Activated T-cell treated with anti-CD3 and anti-CD28 coated beads, Interleukin-2, amount 50 U/mL, for 24 hours (primary cell): Measurements from ENCODE around the gene SPACA5B.
"Not testable (repeated sequence)": the region's sequence is repeated elsewhere in the genome, so short reads cannot be mapped to it uniquely, and the experiment has no call there.

Source experiments
- DNase-seq: peaks from one replicate; pipeline ENCODE4 v3.0.0-alpha.2; 2020
- H3K27ac Mint-ChIP-seq: 2 replicates; pipeline ENCODE4 v1.8.0; 2020; ENCODE audit warnings: mild to moderate bottlenecking, mixed read lengths
- H3K27me3 Mint-ChIP-seq: 2 replicates; pipeline ENCODE4 v1.8.0; 2020; ENCODE audit warnings: mixed read lengths
- H3K36me3 Mint-ChIP-seq: 2 replicates; pipeline ENCODE4 v1.8.0; 2020; ENCODE audit warnings: low read depth, mixed read lengths
- H3K4me1 Mint-ChIP-seq: 2 replicates; pipeline ENCODE4 v1.8.0; 2020; ENCODE audit warnings: low read depth, mixed read lengths
- H3K4me3 Mint-ChIP-seq: 2 replicates; pipeline ENCODE4 v1.8.0; 2020; ENCODE audit warnings: mild to moderate bottlenecking, moderate library complexity, mixed read lengths
- H3K9me3 Mint-ChIP-seq: 2 replicates; pipeline ENCODE4 v1.8.0; 2020; ENCODE audit warnings: mixed read lengths

SPACA5B gene

DNA sequence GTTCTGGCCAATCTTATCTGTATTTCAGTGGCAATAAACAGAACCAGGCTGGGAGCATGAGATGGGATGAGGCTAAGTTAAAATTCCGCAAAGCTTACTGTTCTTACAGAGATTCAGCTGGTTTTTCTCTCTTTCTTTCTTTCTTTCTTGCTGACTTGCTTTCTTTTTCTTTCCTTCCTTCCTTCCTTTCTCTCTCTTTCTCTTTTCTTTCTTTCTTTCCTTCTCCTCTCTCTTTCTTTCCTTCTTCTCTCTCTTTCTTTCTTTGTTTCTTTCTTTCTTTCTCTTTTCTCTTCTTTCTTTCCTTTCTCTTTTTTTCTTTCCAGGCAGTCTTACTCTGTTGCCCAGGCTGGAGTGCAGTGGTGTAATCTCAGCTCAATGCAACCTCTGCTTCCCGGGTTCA, 24.4 kb downstream of the SPACA5B start:
- no peak for DNase-seq
- H3K27me3 Mint-ChIP-seq = peaks cover 46% of the 10 kb centered on the region
- no peak overlapping the region for H3K27ac Mint-ChIP-seq
- H3K9me3 Mint-ChIP-seq = no peaks in the 10 kb centered on the region
- H3K36me3 Mint-ChIP-seq = no peaks in the 10 kb centered on the region
- no peak overlapping the region for H3K4me3 Mint-ChIP-seq
- H3K4me1 Mint-ChIP-seq = no peaks in the 10 kb centered on the region

DNA sequence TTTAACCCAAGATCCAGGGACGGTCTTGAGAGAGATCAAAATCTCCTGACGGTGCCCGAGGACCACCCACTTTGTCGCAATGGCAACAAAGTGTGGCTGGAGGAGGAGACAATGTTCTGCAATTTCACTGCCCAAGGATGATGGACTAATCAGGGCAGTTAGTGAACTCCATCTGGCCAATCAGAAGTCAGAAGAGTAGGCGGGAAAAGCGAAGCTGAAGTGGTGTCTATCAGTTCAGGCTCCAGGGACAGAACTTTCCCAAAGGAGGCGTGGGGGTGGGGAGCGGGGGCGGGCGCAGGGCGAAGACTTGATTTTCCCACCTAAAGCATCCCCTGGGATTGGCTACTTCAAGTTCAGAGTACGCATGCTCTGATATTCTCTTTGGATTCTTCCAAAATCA, 25.6 kb downstream of the SPACA5B start:
- DNase-seq = no peak
- H3K36me3 Mint-ChIP-seq = no peaks in the 10 kb centered on the region
- no peaks in the 10 kb centered on the region for H3K4me1 Mint-ChIP-seq
- peaks cover 52% of the 10 kb centered on the region for H3K27me3 Mint-ChIP-seq
- H3K4me3 Mint-ChIP-seq = no peak overlapping the region
- no peak overlapping the region for H3K27ac Mint-ChIP-seq
- H3K9me3 Mint-ChIP-seq = no peaks in the 10 kb centered on the region

- no peaks in the 10 kb centered on the region for H3K9me3 Mint-ChIP-seq
Observed at GRCh38 chrX:48165241-48165640, 34.8 kb downstream of the SPACA5B start.

GRCh38 chrX:48166322-48166721, 35.9 kb downstream of the SPACA5B start:
- H3K27me3 Mint-ChIP-seq = peaks cover 66% of the 10 kb centered on the region
- not testable (repeated sequence) for H3K27ac Mint-ChIP-seq, H3K9me3 Mint-ChIP-seq, H3K4me3 Mint-ChIP-seq, H3K4me1 Mint-ChIP-seq, H3K36me3 Mint-ChIP-seq, DNase-seq

More at GRCh38 chrX:48165241-48165640, 34.8 kb downstream of the SPACA5B start:
- no peak overlapping the region for H3K27ac Mint-ChIP-seq
- no peaks in the 10 kb centered on the region for H3K36me3 Mint-ChIP-seq
- H3K4me1 Mint-ChIP-seq = no peaks in the 10 kb centered on the region
- no peak overlapping the region for H3K4me3 Mint-ChIP-seq
- H3K27me3 Mint-ChIP-seq = peaks cover 64% of the 10 kb centered on the region
- DNase-seq = no peak

DNA sequence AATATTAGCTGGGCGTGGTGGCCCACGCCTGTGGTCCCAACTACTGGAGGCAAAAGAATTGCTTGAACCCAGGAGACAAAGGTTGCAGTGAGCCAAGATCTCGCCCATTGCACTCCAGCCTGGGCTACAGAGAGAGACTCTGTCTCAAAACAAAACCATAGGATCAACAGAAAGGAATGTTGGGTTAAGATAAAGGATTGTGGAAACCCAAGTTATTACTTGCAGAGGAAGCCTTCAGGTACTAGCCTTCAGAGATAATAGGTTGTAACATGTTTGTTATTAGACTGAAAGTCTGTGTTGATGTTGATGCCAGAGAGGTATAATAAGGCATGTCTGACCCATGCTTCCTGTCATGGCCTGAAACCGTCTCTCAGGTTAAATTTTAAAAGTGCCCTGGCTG, 49.3 kb downstream of the SPACA5B start:
- Mint-ChIP-seq H3K36me3 (no peaks in the 10 kb centered on the region), H3K27me3 (peaks cover 60% of the 10 kb centered on the region), H3K9me3 (no peaks in the 10 kb centered on the region), H3K27ac (no peak overlapping the region), H3K4me1 (no peaks in the 10 kb centered on the region), H3K4me3 (no peak overlapping the region)
- no peak for DNase-seq

- no peaks in the 10 kb centered on the region for H3K4me1 Mint-ChIP-seq
- no peak overlapping the region for H3K27ac Mint-ChIP-seq
- H3K27me3 Mint-ChIP-seq = peaks cover 61% of the 10 kb centered on the region
- H3K36me3 Mint-ChIP-seq = no peaks in the 10 kb centered on the region
- no peak for DNase-seq
- no peak overlapping the region for H3K4me3 Mint-ChIP-seq
- no peaks in the 10 kb centered on the region for H3K9me3 Mint-ChIP-seq
Observed at GRCh38 chrX:48180811-48181210, 50.4 kb downstream of the SPACA5B start.

- H3K27me3 Mint-ChIP-seq = peaks cover 67% of the 10 kb centered on the region
- H3K36me3 Mint-ChIP-seq, H3K4me3 Mint-ChIP-seq, DNase-seq, H3K9me3 Mint-ChIP-seq, H3K4me1 Mint-ChIP-seq, H3K27ac Mint-ChIP-seq: not testable (repeated sequence)
Observed at GRCh38 chrX:48181882-48182281, 51.5 kb downstream of the SPACA5B start.
